ENCODE data around the gene COPB2. TPM values are rescaled to one million over a fixed set of nuclear protein-coding genes. Genes with fewer than 3 reads are reported as not detected.
"Not testable (repeated sequence)": the region's sequence is repeated elsewhere in the genome, so short reads cannot be mapped to it uniquely, and the experiment has no call there.

Gene COPB2
- total RNA-seq, 2 donors from 2014 or later: 53.4 to 65.8 TPM

GRCh38 chr3:139418144-139418543 is 28.7 kb upstream of the COPB2 start:
- no peak for DNase-seq (ENCODE audit: low spot score)

DNA sequence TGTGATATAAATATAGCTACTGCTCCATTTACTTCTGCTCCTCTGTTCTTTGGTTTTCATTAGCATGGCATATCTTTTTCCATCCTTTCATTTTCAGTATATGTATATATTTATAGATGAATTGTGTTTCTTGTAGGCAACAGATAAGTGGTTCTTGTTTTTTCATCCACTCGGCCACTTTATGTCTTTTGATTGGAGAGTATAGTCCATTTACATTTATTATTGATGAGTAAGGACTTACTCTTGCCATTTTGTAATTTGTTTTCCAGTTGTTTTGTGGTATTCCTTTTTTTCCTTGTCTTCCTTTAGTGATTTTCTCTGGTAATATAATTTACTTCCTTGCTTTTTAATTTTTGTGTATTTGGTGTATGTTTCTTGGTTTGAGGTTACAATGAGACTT is 26.8 kb upstream of the COPB2 start:
- H3K27ac ChIP-seq: no peak overlapping the region
- TF ChIP-seq, protein P1, sequence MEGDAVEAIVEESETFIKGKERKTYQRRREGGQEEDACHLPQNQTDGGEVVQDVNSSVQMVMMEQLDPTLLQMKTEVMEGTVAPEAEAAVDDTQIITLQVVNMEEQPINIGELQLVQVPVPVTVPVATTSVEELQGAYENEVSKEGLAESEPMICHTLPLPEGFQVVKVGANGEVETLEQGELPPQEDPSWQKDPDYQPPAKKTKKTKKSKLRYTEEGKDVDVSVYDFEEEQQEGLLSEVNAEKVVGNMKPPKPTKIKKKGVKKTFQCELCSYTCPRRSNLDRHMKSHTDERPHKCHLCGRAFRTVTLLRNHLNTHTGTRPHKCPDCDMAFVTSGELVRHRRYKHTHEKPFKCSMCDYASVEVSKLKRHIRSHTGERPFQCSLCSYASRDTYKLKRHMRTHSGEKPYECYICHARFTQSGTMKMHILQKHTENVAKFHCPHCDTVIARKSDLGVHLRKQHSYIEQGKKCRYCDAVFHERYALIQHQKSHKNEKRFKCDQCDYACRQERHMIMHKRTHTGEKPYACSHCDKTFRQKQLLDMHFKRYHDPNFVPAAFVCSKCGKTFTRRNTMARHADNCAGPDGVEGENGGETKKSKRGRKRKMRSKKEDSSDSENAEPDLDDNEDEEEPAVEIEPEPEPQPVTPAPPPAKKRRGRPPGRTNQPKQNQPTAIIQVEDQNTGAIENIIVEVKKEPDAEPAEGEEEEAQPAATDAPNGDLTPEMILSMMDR (IDR thresholded peaks at IDR 0.05): no peak
- no peak for DNase-seq (ENCODE audit: low spot score)
- no peaks in the 10 kb centered on the region for H3K27me3 ChIP-seq
- H3K4me3 ChIP-seq: no peak overlapping the region
- peaks cover 0 to 29% of the 10 kb centered on the region in 2 donors for H3K9me3 ChIP-seq
- H3K4me1 ChIP-seq: peaks cover 0 to 3% of the 10 kb centered on the region in 2 donors
- H3K36me3 ChIP-seq: no peaks in the 10 kb centered on the region

More at GRCh38 chr3:139418144-139418543, 28.7 kb upstream of the COPB2 start:
- TF ChIP-seq, protein P1 (IDR thresholded peaks at IDR 0.05): no peak
- no peaks in the 10 kb centered on the region for H3K27me3 ChIP-seq
- H3K4me3 ChIP-seq: no peak overlapping the region
- H3K9me3 ChIP-seq: peaks cover 0 to 20% of the 10 kb centered on the region in 2 donors
- no peak overlapping the region for H3K27ac ChIP-seq
- H3K36me3 ChIP-seq: no peaks in the 10 kb centered on the region
- H3K4me1 ChIP-seq: peaks cover 0 to 4% of the 10 kb centered on the region in 2 donors

DNA sequence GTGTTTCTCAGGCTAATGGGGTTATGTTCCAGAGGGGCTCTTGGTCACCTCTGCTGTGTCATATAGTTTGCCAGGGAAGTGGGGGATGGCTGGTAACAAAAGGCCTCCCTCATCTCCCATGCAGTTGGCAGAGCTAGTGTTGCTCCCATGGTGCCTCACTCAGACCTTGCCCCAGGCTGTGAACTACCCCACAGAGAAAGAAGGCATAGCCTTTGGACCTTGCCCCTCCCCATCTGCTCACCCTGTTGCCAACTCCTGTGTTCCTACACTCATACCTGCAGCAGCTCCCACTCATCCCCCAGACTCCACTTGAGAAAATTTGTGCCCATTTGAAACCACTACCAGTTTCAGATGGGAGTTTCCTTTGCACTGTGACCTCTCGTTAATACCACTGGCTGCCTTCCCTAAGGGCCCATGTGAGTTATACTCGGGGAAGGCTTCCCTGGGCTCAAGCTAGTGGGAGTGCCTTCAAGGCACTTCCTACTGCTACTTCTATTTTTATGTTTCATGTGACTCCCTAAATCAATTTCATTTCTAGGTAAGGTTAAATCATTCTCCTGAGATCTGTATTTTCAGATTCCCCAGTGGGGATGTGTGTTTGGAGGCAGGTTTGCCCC is 25.3 kb upstream of the COPB2 start:
- H3K27me3 ChIP-seq: no peaks in the 10 kb centered on the region
- H3K9me3 ChIP-seq: peaks cover 0 to 35% of the 10 kb centered on the region in 2 donors
- no peaks in the 10 kb centered on the region for H3K36me3 ChIP-seq
- H3K27ac ChIP-seq: no peak overlapping the region
- no peak for DNase-seq (ENCODE audit: low spot score)
- no peak overlapping the region for H3K4me3 ChIP-seq
- TF ChIP-seq, protein P1 (IDR thresholded peaks at IDR 0.05): no peak
- H3K4me1 ChIP-seq: no peaks in the 10 kb centered on the region

- DNase-seq (ENCODE audit: low spot score); H3K36me3 ChIP-seq; H3K27ac ChIP-seq; H3K4me1 ChIP-seq; H3K27me3 ChIP-seq; H3K4me3 ChIP-seq: not testable (repeated sequence)
- peaks cover 0 to 37% of the 10 kb centered on the region in 2 donors for H3K9me3 ChIP-seq
Observed at GRCh38 chr3:139412891-139413290, 23.4 kb upstream of the COPB2 start.

GRCh38 chr3:139401155-139401554 is 11.7 kb upstream of the COPB2 start:
- H3K36me3 ChIP-seq; H3K27ac ChIP-seq; H3K9me3 ChIP-seq; H3K27me3 ChIP-seq; H3K4me3 ChIP-seq; DNase-seq (ENCODE audit: low spot score); H3K4me1 ChIP-seq: not testable (repeated sequence)

GRCh38 chr3:139396707-139397106 is 7.3 kb upstream of the COPB2 start:
- H3K4me1 ChIP-seq: no peaks in the 10 kb centered on the region
- DNase-seq (ENCODE audit: low spot score): no peak
- no peaks in the 10 kb centered on the region for H3K27me3 ChIP-seq
- no peaks in the 10 kb centered on the region for H3K9me3 ChIP-seq
- H3K4me3 ChIP-seq: no peak overlapping the region
- H3K27ac ChIP-seq: no peak overlapping the region
- H3K36me3 ChIP-seq: no peaks in the 10 kb centered on the region
- TF ChIP-seq, protein P1 (IDR thresholded peaks at IDR 0.05): no peak

DNA sequence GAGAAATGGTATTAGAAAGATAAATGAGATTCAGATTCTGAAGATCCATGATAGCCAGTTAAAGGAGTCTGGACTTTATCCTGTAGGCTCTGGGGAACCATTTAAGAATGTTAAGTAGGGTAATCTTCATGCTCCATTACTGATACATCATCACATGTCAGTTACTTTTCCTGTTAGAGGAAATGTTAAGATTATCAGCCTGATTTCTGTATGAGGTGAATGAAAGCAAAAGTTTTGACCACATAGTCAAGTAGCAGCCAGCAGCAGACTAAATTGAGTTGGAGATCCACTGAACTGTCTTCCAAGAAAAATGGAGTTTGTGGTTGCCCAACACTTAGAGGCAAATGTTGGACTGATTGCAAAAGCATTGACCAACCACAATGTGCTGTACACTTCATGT is 4.7 kb upstream of the COPB2 start:
- peak overlapping the region in 1 of 2 donors; percentile 12 for H3K27ac ChIP-seq
- no peaks in the 10 kb centered on the region for H3K27me3 ChIP-seq

More for the DNA sequence above, 4.7 kb upstream of the COPB2 start:
- TF ChIP-seq, protein P1 (IDR thresholded peaks at IDR 0.05): no peak
- Histone ChIP-seq H3K36me3 (no peaks in the 10 kb centered on the region), H3K9me3 (no peaks in the 10 kb centered on the region), H3K4me3 (no peak overlapping the region), H3K4me1 (peaks cover 0 to 12% of the 10 kb centered on the region in 2 donors)
- no peak for DNase-seq (ENCODE audit: low spot score)

Data from right atrium auricular region (tissue), 2 donors.